T-cell (primary cell): ENCODE results near the gene TTN. TPM values are rescaled to one million over a fixed set of nuclear protein-coding genes. Genes with fewer than 3 reads are reported as not detected.

Experiments
- ATAC-seq, 4 experiments: fragments of 200-7000 bp in 3 of 4; fragments of 150-1000 bp in 1 of 4; cut with Tn5 transposase; replicated peaks in 1 of 4; 1 replicate in 3 of 4; 2 replicates in 1 of 4; pipeline ENCODE4 v1.10.0; 2021; ENCODE audit warnings: moderate library complexity in 3 of 4, mild to moderate bottlenecking in 2 of 4, moderate number of reproducible peaks in 1 of 4
- CTCF ChIA-PET, 2 donors: fragments of 300-600 bp; sonication (Branson Sonifier 250); formaldehyde crosslinking; loops; one replicate each; lab custom pipeline; 2022; ENCODE audit warnings: antibody characterized with exemption in 2 of 2; lab: Charles Lee
- POLR2A ChIA-PET, 2 donors: fragments of 300-600 bp; sonication (Branson Sonifier 250); formaldehyde crosslinking; loops; one replicate each; lab custom pipeline; 2022; ENCODE audit warnings: antibody characterized with exemption in 2 of 2; lab: Charles Lee
- DNase-seq, 35 experiments: peaks; one replicate each; pipeline versions ENCODE4 v3.0.0 to v3.0.0-alpha.2; 2013 to 2023
- H3K27ac ChIP-seq: one replicate; pipeline ENCODE4 v1.5.1; 2013; ENCODE audit warnings: low read length
- H3K27me3 ChIP-seq, 2 experiments: replicated peaks in 1 of 2; 1 replicate in 1 of 2; 2 replicates in 1 of 2; pipeline versions ENCODE4 v1.6.1 to v1.7.0; 2013; ENCODE audit warnings: low read length in 1 of 2, mixed read lengths in 1 of 2; ENCODE audit not compliant: control insufficient read depth in 2 of 2, insufficient read depth in 2 of 2; ENCODE audit errors: extremely low read depth in 1 of 2
- H3K36me3 ChIP-seq, 2 donors: 1 replicate in 1 of 2; 2 replicates in 1 of 2; pipeline versions ENCODE4 v1.6.1 to v1.7.0; 2013; ENCODE audit warnings: low read length in 1 of 2; ENCODE audit not compliant: control insufficient read depth in 2 of 2, insufficient read depth in 1 of 2; ENCODE audit errors: extremely low read depth in 1 of 2
- H3K4me1 ChIP-seq, 2 experiments: 1 replicate in 1 of 2; 2 replicates in 1 of 2; pipeline versions ENCODE4 v1.6.1 to v1.7.0; 2013; ENCODE audit warnings: low read length in 2 of 2, mixed read lengths in 1 of 2; ENCODE audit not compliant: insufficient read depth in 2 of 2, control insufficient read depth in 1 of 2; ENCODE audit errors: extremely low read depth in 1 of 2
- H3K4me3 ChIP-seq, 2 donors: 1 replicate in 1 of 2; 2 replicates in 1 of 2; pipeline versions ENCODE4 v1.5.1 to v1.7.0; 2013; ENCODE audit warnings: mild to moderate bottlenecking in 2 of 2, low read length in 1 of 2, moderate library complexity in 1 of 2; ENCODE audit not compliant: control insufficient read depth in 1 of 2; ENCODE audit errors: extremely low read depth in 1 of 2
- H3K9me3 ChIP-seq: 2 replicates; pipeline ENCODE4 v1.7.0; 2013
- H3K27ac Mint-ChIP-seq, 2 donors: one replicate each; pipeline ENCODE4 v1.8.0; 2020 to 2021; ENCODE audit warnings: mild to moderate bottlenecking in 2 of 2, mixed read lengths in 2 of 2
- H3K27me3 Mint-ChIP-seq, 2 donors: one replicate each; pipeline ENCODE4 v1.8.0; 2021 to 2022; ENCODE audit warnings: mixed read lengths in 2 of 2
- H3K36me3 Mint-ChIP-seq: one replicate; pipeline ENCODE4 v1.8.0; 2021; ENCODE audit warnings: mixed read lengths
- H3K4me1 Mint-ChIP-seq, 3 donors: one replicate each; pipeline ENCODE4 v1.8.0; 2020 to 2022; ENCODE audit warnings: mixed read lengths in 3 of 3, mild to moderate bottlenecking in 1 of 3
- H3K4me3 Mint-ChIP-seq, 3 donors: one replicate each; pipeline ENCODE4 v1.8.0; 2020 to 2022; ENCODE audit warnings: mild to moderate bottlenecking in 3 of 3, mixed read lengths in 3 of 3, moderate library complexity in 3 of 3
- H3K9me3 Mint-ChIP-seq, 3 donors: one replicate each; pipeline ENCODE4 v1.8.0; 2020 to 2022; ENCODE audit warnings: mixed read lengths in 3 of 3
- WGBS: methylation state at CpG from one replicate; pipeline ENCODE4 v1.1.5; 2013; ENCODE audit warnings: missing lambda C conversion rate; ENCODE audit not compliant: insufficient coverage; 5-methylcytosine and 5-hydroxymethylcytosine counted together
- total RNA-seq, 35 experiments: library from RNA in 6 of 35; stranded (reverse) in 6 of 35; fragments of 120-200 nt in 1 of 35; gene quantifications; one replicate each; pipeline versions ENCODE4 v1.2.1 to v1.2.4 and lab custom pipeline; 2013 to 2026

TTN gene
- total RNA-seq, 5 donors from 2014 or later (not counting 1 experiment from before 2014, with no cell fraction given) = 14.3 to 49.2 (median 15.7) TPM

DNA sequence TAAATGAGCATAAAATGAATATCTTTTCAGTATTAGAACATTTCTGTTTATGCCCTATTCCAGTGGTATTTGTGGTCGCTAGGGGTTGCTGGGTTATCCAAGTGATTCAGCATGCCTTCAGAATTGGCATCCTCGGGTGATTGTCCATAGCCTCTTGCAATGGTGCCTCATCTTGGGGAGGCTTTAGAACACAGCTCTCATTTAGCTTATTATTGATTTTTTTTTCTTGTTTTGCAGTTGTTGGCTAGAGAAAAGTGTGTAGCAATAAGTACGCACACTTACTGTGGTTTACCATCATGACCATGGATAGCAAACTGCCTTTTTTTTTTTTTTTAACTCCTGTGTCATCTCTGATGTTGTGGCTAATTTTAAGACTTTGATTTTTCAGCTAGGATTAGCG lies 293.3 kb downstream of the TTN start:
- H3K4me1 ChIP-seq = no peaks in the 10 kb centered on the region
- H3K27ac Mint-ChIP-seq = no peak overlapping the region
- no peak overlapping the region for H3K4me3 Mint-ChIP-seq
- H3K27me3 ChIP-seq = no peaks in the 10 kb centered on the region
- no peak for DNase-seq
- ATAC-seq = no peak
- H3K27me3 Mint-ChIP-seq = no peaks in the 10 kb centered on the region
- WGBS = 100% methylated on average over 1 of the region's 4 CpGs
- no peak overlapping the region for H3K4me3 ChIP-seq
- no peaks in the 10 kb centered on the region for H3K9me3 ChIP-seq
- H3K27ac ChIP-seq = no peak overlapping the region
- H3K4me1 Mint-ChIP-seq = peaks cover 0 to 19% (median 12%) of the 10 kb centered on the region in 3 donors
- H3K9me3 Mint-ChIP-seq = no peaks in the 10 kb centered on the region
- H3K36me3 ChIP-seq = peaks cover 3 to 12% of the 10 kb centered on the region in 2 donors
- H3K36me3 Mint-ChIP-seq = peaks cover 47% of the 10 kb centered on the region
- ChIA-PET CTCF (no interaction called here), POLR2A (no interaction called here)

DNA sequence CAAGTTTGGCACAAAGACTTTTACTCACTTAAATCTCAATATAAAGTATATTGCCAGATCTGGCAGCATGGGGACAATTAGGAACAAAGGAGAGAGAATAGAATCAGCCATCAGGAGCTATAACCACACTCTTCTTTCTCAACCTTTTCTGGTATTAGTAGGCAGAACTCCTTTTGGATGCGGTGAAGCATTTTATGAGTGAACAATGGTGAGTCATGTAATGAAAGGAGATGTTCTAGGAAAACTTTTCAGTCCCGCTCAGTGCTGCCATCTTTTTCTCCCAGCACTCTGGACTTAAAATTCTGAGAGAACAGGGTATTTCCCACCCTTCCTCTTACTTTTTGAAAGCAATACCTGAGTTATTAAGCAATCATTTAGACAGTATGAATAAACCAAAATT lies 294.7 kb downstream of the TTN start:
- Histone ChIP-seq H3K27me3 (no peaks in the 10 kb centered on the region), H3K36me3 (peaks cover 3 to 15% of the 10 kb centered on the region in 2 donors), H3K4me3 (no peak overlapping the region), H3K4me1 (no peaks in the 10 kb centered on the region), H3K27ac (no peak overlapping the region), H3K9me3 (no peaks in the 10 kb centered on the region)
- ChIA-PET CTCF (no interaction called here), POLR2A (no interaction called here)
- Mint-ChIP-seq H3K4me3 (no peak overlapping the region), H3K4me1 (peaks cover 0 to 19% (median 12%) of the 10 kb centered on the region in 3 donors), H3K36me3 (peaks cover 39% of the 10 kb centered on the region), H3K9me3 (no peaks in the 10 kb centered on the region), H3K27me3 (no peaks in the 10 kb centered on the region), H3K27ac (no peak overlapping the region)
- no peak for ATAC-seq
- no CpG with 5 or more reads among the region's 2 CpGs for WGBS
- DNase-seq = no peak

DNA sequence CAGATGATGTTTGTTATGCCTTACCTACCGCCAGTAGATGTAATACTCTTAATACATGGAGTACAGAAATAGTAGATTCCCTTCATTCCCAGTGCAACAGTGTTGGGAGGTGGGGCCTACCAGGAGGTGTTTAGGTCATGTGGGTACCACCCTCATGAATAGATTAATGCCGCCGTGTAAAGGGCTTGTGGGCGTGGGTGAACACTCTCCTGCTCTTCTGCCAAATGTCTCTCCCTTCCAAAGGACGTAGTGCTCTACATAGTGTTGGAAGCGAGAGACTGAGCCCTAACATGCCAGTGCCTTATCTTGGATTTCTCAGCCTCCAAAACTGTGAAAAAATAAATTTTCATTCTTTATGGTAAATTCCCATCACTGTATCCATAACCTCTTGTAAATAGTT lies 296.8 kb downstream of the TTN start:
- 100% methylated on average over 4 of the region's 6 CpGs for WGBS
- Mint-ChIP-seq H3K36me3 (peaks cover 46% of the 10 kb centered on the region), H3K27ac (no peak overlapping the region), H3K27me3 (no peaks in the 10 kb centered on the region), H3K4me3 (no peak overlapping the region), H3K9me3 (no peaks in the 10 kb centered on the region), H3K4me1 (peaks cover 0 to 19% (median 12%) of the 10 kb centered on the region in 3 donors)
- H3K36me3 ChIP-seq = peaks cover 3 to 22% of the 10 kb centered on the region in 2 donors
- ChIA-PET CTCF (no interaction called here), POLR2A (no interaction called here)
- no peak overlapping the region for H3K27ac ChIP-seq
- H3K27me3 ChIP-seq = no peaks in the 10 kb centered on the region
- H3K9me3 ChIP-seq = no peaks in the 10 kb centered on the region
- DNase-seq = no peak
- no peaks in the 10 kb centered on the region for H3K4me1 ChIP-seq
- no peak overlapping the region for H3K4me3 ChIP-seq
- no peak for ATAC-seq

DNA sequence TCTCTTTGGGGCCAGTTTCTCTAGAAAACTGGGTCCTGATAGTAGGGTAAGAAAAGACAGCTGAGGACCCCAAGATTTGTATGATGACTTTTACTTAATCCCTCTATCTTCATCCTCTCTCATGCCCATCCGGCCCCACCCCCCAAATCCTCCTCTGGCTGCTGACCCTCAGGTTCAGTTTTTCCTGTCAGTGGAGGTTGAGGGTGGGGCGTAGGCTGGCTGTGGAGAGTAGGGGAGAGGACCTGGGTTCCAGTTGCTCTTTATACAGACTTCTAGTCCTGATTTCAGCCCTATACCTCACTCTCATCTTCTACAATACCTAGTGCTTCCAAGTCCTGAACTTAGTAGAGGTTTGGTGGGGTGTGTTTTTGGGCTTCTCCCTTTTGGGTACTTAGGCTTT lies 298.6 kb downstream of the TTN start:
- Histone ChIP-seq H3K27ac (no peak overlapping the region), H3K9me3 (no peaks in the 10 kb centered on the region), H3K36me3 (peaks cover 3 to 33% of the 10 kb centered on the region in 2 donors), H3K4me3 (no peak overlapping the region), H3K4me1 (no peaks in the 10 kb centered on the region), H3K27me3 (no peaks in the 10 kb centered on the region)
- DNase-seq (no peak), ATAC-seq (no peak)
- WGBS = no CpG with 5 or more reads among the region's 2 CpGs
- ChIA-PET CTCF (no interaction called here), POLR2A (no interaction called here)
- Mint-ChIP-seq H3K9me3 (no peaks in the 10 kb centered on the region), H3K36me3 (peaks cover 40% of the 10 kb centered on the region), H3K27me3 (no peaks in the 10 kb centered on the region), H3K27ac (no peak overlapping the region), H3K4me1 (peaks cover 0 to 4% (median 0%) of the 10 kb centered on the region in 3 donors), H3K4me3 (no peak overlapping the region)

DNA sequence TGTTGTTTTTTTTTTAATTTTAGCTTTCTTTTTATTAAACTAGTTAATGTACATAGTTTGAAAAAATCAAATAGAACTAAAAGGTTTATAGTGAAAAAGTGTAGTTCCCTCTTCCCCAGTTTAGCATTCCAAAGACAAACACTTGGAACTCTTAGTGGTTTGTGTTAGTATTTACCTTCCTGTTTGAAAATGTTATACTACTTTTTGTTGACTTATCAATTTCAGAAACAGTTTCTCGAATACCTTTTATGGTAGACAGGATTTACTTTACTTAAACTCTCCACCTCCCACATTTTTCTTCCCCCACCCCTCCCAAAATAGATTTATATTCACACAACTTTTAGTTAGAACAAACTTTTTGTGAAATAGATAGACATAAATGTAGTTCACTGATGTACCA lies 300.3 kb downstream of the TTN start:
- Histone ChIP-seq H3K4me1 (no peaks in the 10 kb centered on the region), H3K9me3 (no peaks in the 10 kb centered on the region), H3K27me3 (no peaks in the 10 kb centered on the region), H3K27ac (no peak overlapping the region), H3K4me3 (no peak overlapping the region), H3K36me3 (peaks cover 3 to 44% of the 10 kb centered on the region in 2 donors)
- DNase-seq (no peak), ATAC-seq (no peak)
- ChIA-PET POLR2A (interaction anchor here in 1 of 2 donors (1.1 kb wide), 1 partner anchor 94 kb away, joined by 4 read pairs; no protein-coding TSS in a partner anchor), CTCF (no interaction called here)
- no peak overlapping the region for H3K4me3 Mint-ChIP-seq
- H3K36me3 Mint-ChIP-seq = peaks cover 35% of the 10 kb centered on the region
- H3K27me3 Mint-ChIP-seq = no peaks in the 10 kb centered on the region
- no peak overlapping the region for H3K27ac Mint-ChIP-seq
- no peaks in the 10 kb centered on the region for H3K4me1 Mint-ChIP-seq
- H3K9me3 Mint-ChIP-seq = no peaks in the 10 kb centered on the region
- WGBS = no CpG with 5 or more reads among the region's 1 CpG

DNA sequence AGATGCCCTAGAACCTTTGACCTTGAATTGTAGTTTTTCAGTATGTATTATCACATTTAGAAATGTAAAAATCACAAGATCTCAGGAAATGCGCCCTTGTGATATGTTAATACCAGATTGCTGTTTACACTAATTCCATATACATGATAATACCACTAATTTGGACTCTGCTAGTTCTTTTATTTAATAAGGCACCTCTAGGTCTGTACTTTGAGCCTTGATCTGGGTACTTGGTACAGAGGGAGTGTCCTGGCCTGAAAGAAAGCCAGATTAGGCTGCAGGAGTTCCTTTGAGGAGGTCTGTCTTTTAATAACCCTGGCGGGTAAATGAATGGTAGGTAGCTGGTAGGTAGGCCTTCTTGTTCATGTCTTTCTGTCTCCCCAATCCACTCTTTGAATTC lies 300.7 kb downstream of the TTN start:
- Mint-ChIP-seq H3K4me3 (no peak overlapping the region), H3K9me3 (no peaks in the 10 kb centered on the region), H3K4me1 (no peaks in the 10 kb centered on the region), H3K27ac (no peak overlapping the region), H3K27me3 (no peaks in the 10 kb centered on the region), H3K36me3 (peaks cover 35% of the 10 kb centered on the region)
- WGBS = no CpG with 5 or more reads among the region's 2 CpGs
- ChIA-PET POLR2A (interaction anchor here in 1 of 2 donors (0.6 to 1.1 kb wide), 2 partner anchors 24 to 93 kb away, joined by 3 to 4 read pairs; no protein-coding TSS in a partner anchor), CTCF (no interaction called here)
- no peak for ATAC-seq
- DNase-seq = no peak
- no peak overlapping the region for H3K4me3 ChIP-seq
- no peaks in the 10 kb centered on the region for H3K4me1 ChIP-seq
- H3K27me3 ChIP-seq = no peaks in the 10 kb centered on the region
- peaks cover 2 to 48% of the 10 kb centered on the region in 2 donors for H3K36me3 ChIP-seq
- no peak overlapping the region for H3K27ac ChIP-seq
- no peaks in the 10 kb centered on the region for H3K9me3 ChIP-seq

DNA sequence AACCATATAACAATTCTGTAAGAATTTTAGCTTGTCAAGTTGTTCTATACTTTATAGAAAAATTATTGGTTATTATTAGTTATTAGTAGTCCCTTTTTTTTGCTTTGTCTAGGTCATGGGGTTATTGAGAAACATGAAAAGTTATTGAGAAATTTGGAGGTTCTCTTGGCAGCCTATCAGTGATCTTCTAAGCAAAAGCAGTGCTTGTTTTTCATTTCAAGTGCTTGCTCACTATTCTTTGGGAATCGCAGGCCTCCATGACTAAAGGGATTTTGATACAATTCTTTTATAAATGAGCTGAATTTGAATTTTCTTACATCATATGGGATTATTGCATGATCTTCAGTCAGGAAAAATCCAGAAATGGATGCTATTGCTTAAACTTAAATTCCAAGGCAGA lies 301.1 kb downstream of the TTN start:
- Mint-ChIP-seq H3K4me1 (no peaks in the 10 kb centered on the region), H3K4me3 (no peak overlapping the region), H3K27me3 (no peaks in the 10 kb centered on the region), H3K9me3 (no peaks in the 10 kb centered on the region), H3K36me3 (peaks cover 37% of the 10 kb centered on the region), H3K27ac (no peak overlapping the region)
- POLR2A ChIA-PET = interaction anchor here (0.5 to 1.1 kb wide), 4 partner anchors 23 to 1496 kb away, joined by 3 to 10 read pairs (median 5); no protein-coding TSS in a partner anchor
- no peak for DNase-seq
- no peaks in the 10 kb centered on the region for H3K4me1 ChIP-seq
- no CpG with 5 or more reads among the region's 1 CpG for WGBS
- H3K4me3 ChIP-seq = no peak overlapping the region
- CTCF ChIA-PET = no interaction called here
- H3K27ac ChIP-seq = no peak overlapping the region
- no peaks in the 10 kb centered on the region for H3K9me3 ChIP-seq
- ATAC-seq = no peak
- no peaks in the 10 kb centered on the region for H3K27me3 ChIP-seq
- peaks cover 0 to 53% of the 10 kb centered on the region in 2 donors for H3K36me3 ChIP-seq
